ENCODE measurements around the gene KCNC1.

- TF ChIP-seq NFE2L2 (conservative IDR thresholded peaks at IDR 0.05; ENCODE audit: low read length), result no peak
- no peak for TF ChIP-seq USF2 (IDR thresholded peaks at IDR 0.05)
- no peak for TF ChIP-seq POLR2A (IDR thresholded peaks at IDR 0.05; ENCODE audit: low read length)
- TF ChIP-seq, protein P1, sequence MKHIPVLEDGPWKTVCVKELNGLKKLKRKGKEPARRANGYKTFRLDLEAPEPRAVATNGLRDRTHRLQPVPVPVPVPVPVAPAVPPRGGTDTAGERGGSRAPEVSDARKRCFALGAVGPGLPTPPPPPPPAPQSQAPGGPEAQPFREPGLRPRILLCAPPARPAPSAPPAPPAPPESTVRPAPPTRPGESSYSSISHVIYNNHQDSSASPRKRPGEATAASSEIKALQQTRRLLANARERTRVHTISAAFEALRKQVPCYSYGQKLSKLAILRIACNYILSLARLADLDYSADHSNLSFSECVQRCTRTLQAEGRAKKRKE (CRISPR knock-in tag; IDR thresholded peaks at IDR 0.05; ENCODE audit: low read depth), result no peak
- no peak for TF ChIP-seq CHD2 (IDR thresholded peaks at IDR 0.05; ENCODE audit: low read length, partially characterized antibody)
- TF ChIP-seq, protein P2, sequence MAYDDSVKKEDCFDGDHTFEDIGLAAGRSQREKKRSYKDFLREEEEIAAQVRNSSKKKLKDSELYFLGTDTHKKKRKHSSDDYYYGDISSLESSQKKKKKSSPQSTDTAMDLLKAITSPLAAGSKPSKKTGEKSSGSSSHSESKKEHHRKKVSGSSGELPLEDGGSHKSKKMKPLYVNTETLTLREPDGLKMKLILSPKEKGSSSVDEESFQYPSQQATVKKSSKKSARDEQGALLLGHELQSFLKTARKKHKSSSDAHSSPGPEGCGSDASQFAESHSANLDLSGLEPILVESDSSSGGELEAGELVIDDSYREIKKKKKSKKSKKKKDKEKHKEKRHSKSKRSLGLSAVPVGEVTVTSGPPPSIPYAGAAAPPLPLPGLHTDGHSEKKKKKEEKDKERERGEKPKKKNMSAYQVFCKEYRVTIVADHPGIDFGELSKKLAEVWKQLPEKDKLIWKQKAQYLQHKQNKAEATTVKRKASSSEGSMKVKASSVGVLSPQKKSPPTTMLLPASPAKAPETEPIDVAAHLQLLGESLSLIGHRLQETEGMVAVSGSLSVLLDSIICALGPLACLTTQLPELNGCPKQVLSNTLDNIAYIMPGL (CRISPR knock-in tag; IDR thresholded peaks at IDR 0.05; ENCODE audit: borderline replicate concordance), result no peak
- no peak for TF ChIP-seq RNF2 (IDR thresholded peaks at IDR 0.05; ENCODE audit: borderline replicate concordance, low read depth)
- no peak for TF ChIP-seq BHLHE40 (IDR thresholded peaks at IDR 0.05; ENCODE audit: low read depth, low read length)
- TF ChIP-seq CEBPB (IDR thresholded peaks at IDR 0.05), result no peak
- TF ChIP-seq PBX3 (IDR thresholded peaks at IDR 0.05), result no peak
- no peak for TF ChIP-seq TFCP2L1 (CRISPR knock-in tag; IDR thresholded peaks at IDR 0.05)
- TF ChIP-seq CTCF (IDR thresholded peaks at IDR 0.05), result no peak
- no peak for TF ChIP-seq RFX5 (IDR thresholded peaks at IDR 0.05)
- no peak for TF ChIP-seq CHD4 (IDR thresholded peaks at IDR 0.05; ENCODE audit: borderline replicate concordance)
These were observed 61.6 kb downstream of the KCNC1 start for GRCh38 chr11:17796154-17796553.

All from A549 (cell line).